Left ventricle myocardium inferior (tissue), 1 donor: ENCODE measurements around the gene PPIL1. TPM values are rescaled to one million over a fixed set of nuclear protein-coding genes. Genes with fewer than 3 reads are reported as not detected.
A peak's percentile ranks its signal among the peaks of the same experiment; 100 is the strongest.

Source experiments
- DNase-seq: peaks from one replicate; pipeline ENCODE4 v3.0.0-alpha.2; 2020
- H3K27ac ChIP-seq: fragments of 200-600 bp; replicated peaks from 2 replicates; pipeline ENCODE4 v1.8.0; 2021
- H3K27me3 ChIP-seq: fragments of 200-600 bp; 2 replicates; pipeline ENCODE4 v1.8.0; 2021; ENCODE audit warnings: low read depth
- H3K36me3 ChIP-seq: fragments of 200-600 bp; 2 replicates; pipeline ENCODE4 v1.8.0; 2021
- H3K4me1 ChIP-seq: fragments of 200-600 bp; 2 replicates; pipeline ENCODE4 v1.8.0; 2021
- H3K4me3 ChIP-seq: fragments of 200-600 bp; 2 replicates; pipeline ENCODE4 v1.8.0; 2021; ENCODE audit warnings: mild to moderate bottlenecking, moderate library complexity
- H3K9me3 ChIP-seq: fragments of 200-600 bp; replicated peaks from 2 replicates; pipeline ENCODE4 v1.8.0; 2021
- intact Hi-C: fragments of 100-400 bp; cut with micrococcal nuclease; formaldehyde crosslinking; loops from one replicate; pipeline ENCODE4 v1.11.0; 2022
- total RNA-seq: library from RNA; stranded (reverse); fragmentation: NEBNext Ultra II Directional; extraction: Animal tissue kit (Norgen Biotek cat#: 25700); gene quantifications from one replicate; pipeline ENCODE4 v1.2.1, GENCODE V29; 2021
- TF ChIP-seq, protein P1 (sequence below): fragments of 200-600 bp; IDR thresholded peaks from 2 replicates; pipeline ENCODE4 v1.8.0; 2021; ENCODE audit warnings: antibody characterized with exemption, mild to moderate bottlenecking, borderline replicate concordance
- donor health status: DM: no; HTN: yes; CAD: no; lungs with severe emphysema.

PPIL1 gene
- total RNA-seq, 1 donor from 2014 or later: 69.1 TPM

GRCh38 chr6:36884610-36885009, 10.0 kb upstream of the PPIL1 start:
- Histone ChIP-seq H3K27me3 (no peaks in the 10 kb centered on the region), H3K27ac (peak overlapping the region; percentile 93), H3K4me1 (peaks cover 46% of the 10 kb centered on the region), H3K4me3 (no peak overlapping the region), H3K9me3 (no peaks in the 10 kb centered on the region), H3K36me3 (no peaks in the 10 kb centered on the region)
- TF ChIP-seq, protein P1, sequence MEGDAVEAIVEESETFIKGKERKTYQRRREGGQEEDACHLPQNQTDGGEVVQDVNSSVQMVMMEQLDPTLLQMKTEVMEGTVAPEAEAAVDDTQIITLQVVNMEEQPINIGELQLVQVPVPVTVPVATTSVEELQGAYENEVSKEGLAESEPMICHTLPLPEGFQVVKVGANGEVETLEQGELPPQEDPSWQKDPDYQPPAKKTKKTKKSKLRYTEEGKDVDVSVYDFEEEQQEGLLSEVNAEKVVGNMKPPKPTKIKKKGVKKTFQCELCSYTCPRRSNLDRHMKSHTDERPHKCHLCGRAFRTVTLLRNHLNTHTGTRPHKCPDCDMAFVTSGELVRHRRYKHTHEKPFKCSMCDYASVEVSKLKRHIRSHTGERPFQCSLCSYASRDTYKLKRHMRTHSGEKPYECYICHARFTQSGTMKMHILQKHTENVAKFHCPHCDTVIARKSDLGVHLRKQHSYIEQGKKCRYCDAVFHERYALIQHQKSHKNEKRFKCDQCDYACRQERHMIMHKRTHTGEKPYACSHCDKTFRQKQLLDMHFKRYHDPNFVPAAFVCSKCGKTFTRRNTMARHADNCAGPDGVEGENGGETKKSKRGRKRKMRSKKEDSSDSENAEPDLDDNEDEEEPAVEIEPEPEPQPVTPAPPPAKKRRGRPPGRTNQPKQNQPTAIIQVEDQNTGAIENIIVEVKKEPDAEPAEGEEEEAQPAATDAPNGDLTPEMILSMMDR: no peak
- intact Hi-C loops: no loop called here
- no peak for DNase-seq

- H3K27ac ChIP-seq: peak overlapping the region; percentile 95
- H3K4me1 ChIP-seq: peaks cover 66% of the 10 kb centered on the region
- H3K9me3 ChIP-seq: no peaks in the 10 kb centered on the region
- H3K4me3 ChIP-seq: peak overlapping the region; percentile 88
- H3K36me3 ChIP-seq: peaks cover 7% of the 10 kb centered on the region
- no peak for DNase-seq
- H3K27me3 ChIP-seq: no peaks in the 10 kb centered on the region
- intact Hi-C loops: no loop called here
- TF ChIP-seq, protein P1: no peak
These were observed 639 bp upstream of the PPIL1 start for GRCh38 chr6:36875250-36875633.

GRCh38 chr6:36873612-36874442, 776 bp downstream of the PPIL1 start:
- Histone ChIP-seq H3K27ac (peak overlapping the region; percentile 95), H3K36me3 (peaks cover 18% of the 10 kb centered on the region), H3K4me3 (peak overlapping the region; percentile 88), H3K27me3 (no peaks in the 10 kb centered on the region), H3K9me3 (no peaks in the 10 kb centered on the region), H3K4me1 (peaks cover 64% of the 10 kb centered on the region)
- DNase-seq: no peak
- TF ChIP-seq, protein P1: no peak
- intact Hi-C loops: no loop called here

DNA sequence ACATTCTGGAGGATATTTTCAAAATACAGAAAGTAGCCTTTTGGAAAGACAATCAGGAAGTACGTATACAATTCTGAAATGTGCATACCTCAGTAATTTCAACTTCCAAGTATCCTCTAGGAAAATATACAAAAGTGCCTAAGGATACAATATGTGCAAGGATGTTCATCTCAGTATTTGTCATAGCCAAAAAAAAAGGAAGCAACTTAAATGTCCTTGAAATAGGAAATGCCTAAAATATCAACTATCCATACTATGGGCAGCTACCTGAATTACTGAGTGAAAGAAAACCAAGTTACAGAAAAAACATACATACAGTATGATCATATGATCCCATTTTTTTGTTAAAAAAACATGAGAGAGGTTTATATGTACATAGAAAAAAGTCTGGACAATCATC, 1.5 kb downstream of the PPIL1 start:
- Histone ChIP-seq H3K27ac (peak overlapping the region; percentile 95), H3K9me3 (no peaks in the 10 kb centered on the region), H3K27me3 (no peaks in the 10 kb centered on the region), H3K4me1 (peaks cover 68% of the 10 kb centered on the region), H3K36me3 (peaks cover 23% of the 10 kb centered on the region), H3K4me3 (peak overlapping the region; percentile 88)
- TF ChIP-seq, protein P1: no peak
- no peak for DNase-seq
- intact Hi-C loops: no loop called here

DNA sequence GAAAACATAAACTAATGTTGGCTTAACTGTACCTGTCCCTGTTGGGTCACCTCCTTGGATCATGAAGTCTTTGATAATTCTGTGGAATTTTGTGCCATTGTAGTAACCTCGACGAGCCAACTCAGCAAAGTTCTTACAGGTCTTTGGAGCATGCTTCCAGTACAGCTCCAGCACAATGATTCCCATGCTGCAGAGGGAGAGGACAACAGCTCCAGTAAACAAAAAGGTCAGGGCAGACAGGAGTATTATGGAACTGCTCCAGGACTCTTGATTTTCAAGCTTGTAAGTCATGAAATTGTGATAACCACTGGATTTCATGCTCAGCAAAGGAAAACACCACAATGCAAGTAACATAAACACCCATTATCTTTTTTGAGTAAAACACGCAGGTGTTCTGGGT, 2.9 kb downstream of the PPIL1 start:
- DNase-seq: no peak
- Histone ChIP-seq H3K9me3 (no peaks in the 10 kb centered on the region), H3K4me1 (peaks cover 79% of the 10 kb centered on the region), H3K4me3 (peak overlapping the region; percentile 0), H3K27ac (peak overlapping the region; percentile 95), H3K27me3 (no peaks in the 10 kb centered on the region), H3K36me3 (peaks cover 23% of the 10 kb centered on the region)
- TF ChIP-seq, protein P1: no peak
- intact Hi-C loops: no loop called here
